Astrocyte (in vitro differentiated cells and primary cell): ENCODE results near the gene PLXND1. TPM values are rescaled to one million over a fixed set of nuclear protein-coding genes. Genes with fewer than 3 reads are reported as not detected.

Source experiments
- DNase-seq: peaks from one replicate; pipeline ENCODE4 v3.0.0-alpha.2; 2010; ENCODE audit warnings: low read depth
- FAIRE-seq: peaks from 2 replicates; lab custom pipeline; 2011; peaks lifted over from hg19 to GRCh38; lab: Jason Lieb, UNC
- H2AFZ ChIP-seq: 2 replicates; pipeline ENCODE4 v1.6.0; 2012; ENCODE audit warnings: low read depth, low read length, inconsistent platforms
- H3K27ac ChIP-seq: 2 replicates; pipeline ENCODE4 v1.5.1; 2011; ENCODE audit warnings: low read depth, low read length, inconsistent platforms
- H3K27me3 ChIP-seq: 2 replicates; pipeline ENCODE4 v1.6.0; 2011; ENCODE audit warnings: low read length, inconsistent platforms; ENCODE audit not compliant: insufficient read depth
- H3K36me3 ChIP-seq: 2 replicates; pipeline ENCODE4 v1.5.1; 2011; ENCODE audit warnings: low read length, inconsistent platforms; ENCODE audit not compliant: insufficient read depth
- H3K4me1 ChIP-seq: 2 replicates; pipeline ENCODE4 v1.5.1; 2011; ENCODE audit warnings: low read length, inconsistent platforms; ENCODE audit not compliant: insufficient read depth
- H3K4me2 ChIP-seq: 2 replicates; pipeline ENCODE4 v1.6.0; 2012; ENCODE audit warnings: low read length, inconsistent platforms
- H3K4me3 ChIP-seq: 2 replicates; pipeline ENCODE4 v1.5.1; 2011; ENCODE audit warnings: low read depth, mild to moderate bottlenecking, low read length, inconsistent platforms; ENCODE audit not compliant: insufficient read depth
- H3K79me2 ChIP-seq: 2 replicates; pipeline ENCODE4 v1.6.0; 2012; ENCODE audit warnings: mild to moderate bottlenecking, low read length, inconsistent platforms; ENCODE audit not compliant: insufficient read depth
- H3K9ac ChIP-seq: 2 replicates; pipeline ENCODE4 v1.6.0; 2012; ENCODE audit warnings: mild to moderate bottlenecking, low read length, inconsistent platforms
- H3K9me3 ChIP-seq: 2 replicates; pipeline ENCODE4 v1.5.1; 2012; ENCODE audit warnings: low read depth, mild to moderate bottlenecking, low read length, inconsistent platforms; ENCODE audit not compliant: insufficient read depth
- H4K20me1 ChIP-seq: 2 replicates; pipeline ENCODE4 v1.6.0; 2012; ENCODE audit warnings: low read length, inconsistent platforms; ENCODE audit not compliant: insufficient read depth
- H3K27ac Mint-ChIP-seq: one replicate; pipeline ENCODE4 v1.8.0; 2021; ENCODE audit warnings: mild to moderate bottlenecking, mixed read lengths; ENCODE audit not compliant: unreplicated experiment
- H3K27me3 Mint-ChIP-seq: one replicate; pipeline ENCODE4 v1.8.0; 2021; ENCODE audit warnings: low read depth, mixed read lengths; ENCODE audit not compliant: unreplicated experiment
- H3K36me3 Mint-ChIP-seq: one replicate; pipeline ENCODE4 v1.8.0; 2021; ENCODE audit warnings: low read depth, mixed read lengths; ENCODE audit not compliant: unreplicated experiment
- H3K4me1 Mint-ChIP-seq: one replicate; pipeline ENCODE4 v1.8.0; 2021; ENCODE audit warnings: low read depth, mixed read lengths; ENCODE audit not compliant: unreplicated experiment
- H3K4me3 Mint-ChIP-seq: one replicate; pipeline ENCODE4 v1.8.0; 2021; ENCODE audit warnings: mild to moderate bottlenecking, moderate library complexity, mixed read lengths; ENCODE audit not compliant: unreplicated experiment
- H3K9me3 Mint-ChIP-seq: one replicate; pipeline ENCODE4 v1.8.0; 2021; ENCODE audit warnings: mild to moderate bottlenecking, mixed read lengths; ENCODE audit not compliant: unreplicated experiment
- CTCF ChIP-seq: IDR thresholded peaks from 2 replicates; pipeline ENCODE4 v1.5.1; 2011; ENCODE audit warnings: low read depth, mild to moderate bottlenecking, inconsistent platforms, low read length, moderate library complexity; ENCODE audit not compliant: insufficient read depth
- EZH2 ChIP-seq: IDR thresholded peaks from 2 replicates; pipeline ENCODE4 v1.6.1; 2012; ENCODE audit warnings: mild to moderate bottlenecking, low read length, inconsistent platforms; ENCODE audit not compliant: insufficient read depth
- total RNA-seq: library from RNA; stranded (reverse); gene quantifications from 2 replicates; pipeline ENCODE4 v1.2.1, GENCODE V29; 2021

PLXND1 gene
- total RNA-seq, 1 donor from 2014 or later = 184 TPM

GRCh38 chr3:129530251-129530791 lies 76.2 kb downstream of the PLXND1 start:
- Histone ChIP-seq H3K36me3 (no peaks in the 10 kb centered on the region), H3K27ac (no peak overlapping the region), H3K9me3 (no peaks in the 10 kb centered on the region), H3K4me1 (peaks cover 7% of the 10 kb centered on the region), H2AFZ (no peak overlapping the region), H3K79me2 (no peaks in the 10 kb centered on the region), H3K27me3 (no peaks in the 10 kb centered on the region), H3K4me2 (peak overlapping the region; percentile 31), H3K4me3 (no peak overlapping the region), H3K9ac (no peak overlapping the region), H4K20me1 (no peaks in the 10 kb centered on the region)
- peaks cover 5% of the 10 kb centered on the region for H3K27me3 Mint-ChIP-seq
- FAIRE-seq (no peak), DNase-seq (peak; percentile 68)
- H3K36me3 Mint-ChIP-seq = no peaks in the 10 kb centered on the region
- H3K4me3 Mint-ChIP-seq = peak overlapping the region; percentile 28
- TF ChIP-seq EZH2 = no peak
- TF ChIP-seq CTCF = no peak
- no peaks in the 10 kb centered on the region for H3K9me3 Mint-ChIP-seq
- peaks cover 23% of the 10 kb centered on the region for H3K4me1 Mint-ChIP-seq
- peak overlapping the region; percentile 80 for H3K27ac Mint-ChIP-seq

- Histone ChIP-seq H3K9me3 (no peaks in the 10 kb centered on the region), H2AFZ (no peak overlapping the region), H4K20me1 (no peaks in the 10 kb centered on the region), H3K9ac (no peak overlapping the region), H3K27me3 (no peaks in the 10 kb centered on the region), H3K79me2 (no peaks in the 10 kb centered on the region), H3K4me3 (no peak overlapping the region), H3K4me1 (peaks cover 7% of the 10 kb centered on the region), H3K36me3 (no peaks in the 10 kb centered on the region), H3K27ac (no peak overlapping the region), H3K4me2 (peak overlapping the region; percentile 31)
- TF ChIP-seq CTCF (no peak), EZH2 (no peak)
- H3K27ac Mint-ChIP-seq = peak overlapping the region; percentile 80
- no peak for FAIRE-seq
- no peak for DNase-seq
- peaks cover 20% of the 10 kb centered on the region for H3K4me1 Mint-ChIP-seq
- H3K27me3 Mint-ChIP-seq = peaks cover 7% of the 10 kb centered on the region
- no peaks in the 10 kb centered on the region for H3K36me3 Mint-ChIP-seq
- H3K4me3 Mint-ChIP-seq = no peak overlapping the region
- no peaks in the 10 kb centered on the region for H3K9me3 Mint-ChIP-seq
Observed at GRCh38 chr3:129529436-129530210, 76.9 kb downstream of the PLXND1 start.
